ENCODE measurements around the gene CIAO3. TPM values are rescaled to one million over a fixed set of nuclear protein-coding genes. Genes with fewer than 3 reads are reported as not detected.
A peak's percentile ranks its signal among the peaks of the same experiment; 100 is the strongest.

Gene CIAO3
- total RNA-seq, 1 donor from 2014 or later: 33.2 TPM

- H3K36me3 ChIP-seq (ENCODE audit: control insufficient read depth, insufficient read depth, low read length): peaks cover 6% of the 10 kb centered on the region
- TF ChIP-seq CTCF (IDR thresholded peaks at IDR 0.05; ENCODE audit: insufficient read depth, low read length, severe bottlenecking): no peak
- peak overlapping the region; percentile 72 for H3K4me3 ChIP-seq (ENCODE audit: low read depth, low read length)
- no peak for DNase-seq (ENCODE audit: low read depth)
- FAIRE-seq: no peak
- no peaks in the 10 kb centered on the region for H3K27me3 ChIP-seq (ENCODE audit: control insufficient read depth, insufficient read depth, low read length)
Observed at GRCh38 chr16:727291-727977, 13.4 kb downstream of the CIAO3 start.

DNA sequence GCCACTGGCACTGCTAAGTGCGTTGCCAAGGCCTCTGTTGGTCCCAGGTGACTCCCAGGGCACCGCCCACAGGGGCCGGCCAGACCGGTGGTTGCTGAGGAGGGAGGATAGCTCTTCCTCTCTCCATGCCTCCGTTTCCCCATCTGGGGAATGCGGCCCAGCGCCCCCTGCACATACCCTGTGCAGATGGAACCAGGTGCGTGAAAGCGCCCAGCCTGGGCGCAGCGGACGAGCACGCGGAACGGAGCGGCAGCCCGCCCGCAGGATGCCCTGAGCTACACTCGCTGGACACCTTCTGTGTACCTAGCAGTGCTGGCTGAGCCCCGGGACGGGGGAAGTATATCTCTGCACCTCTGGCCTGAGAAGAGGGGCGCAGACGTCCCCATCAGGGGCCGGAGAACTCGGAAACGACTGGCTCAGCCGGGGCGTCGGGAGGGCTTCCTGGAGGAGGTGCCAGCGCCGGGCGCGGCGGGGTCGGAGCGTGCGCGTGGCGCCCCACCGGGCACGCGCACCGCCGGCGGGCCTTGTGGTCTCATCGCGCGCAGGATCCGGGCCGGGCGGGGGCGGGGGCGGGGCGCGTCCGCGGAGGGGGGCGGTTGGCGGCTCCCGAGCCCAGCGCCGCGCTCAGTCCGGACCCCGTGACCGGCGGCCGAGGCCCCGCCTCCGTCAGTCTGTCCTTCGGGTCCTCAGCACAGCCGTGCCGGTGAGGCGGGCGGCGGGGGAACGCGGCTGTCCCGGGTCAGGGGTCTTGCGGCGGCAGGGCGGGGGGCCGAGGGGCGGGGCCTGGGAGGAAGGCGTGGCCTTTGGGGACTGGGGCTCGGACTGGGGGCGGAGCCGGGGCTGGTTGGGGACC lies 14.1 kb downstream of the CIAO3 start, which contains the start of the genes CCDC78 and HAGHL:
TSS of gene CCDC78 (minus strand) at position 6 of the 853 bp plus-strand sequence. CDS start 76 bp downstream, outside the sequence.
TSS of gene HAGHL (plus strand) at position 669 of the 853 bp plus-strand sequence. CDS start 404 bp downstream, outside the sequence.
- no peaks in the 10 kb centered on the region for H3K27me3 ChIP-seq (ENCODE audit: control insufficient read depth, insufficient read depth, low read length)
- peaks cover 4% of the 10 kb centered on the region for H3K36me3 ChIP-seq (ENCODE audit: control insufficient read depth, insufficient read depth, low read length)
- FAIRE-seq (no peak), DNase-seq (ENCODE audit: low read depth) (no peak)
- no peak for TF ChIP-seq CTCF (IDR thresholded peaks at IDR 0.05; ENCODE audit: insufficient read depth, low read length, severe bottlenecking)
- H3K4me3 ChIP-seq (ENCODE audit: low read depth, low read length): peak within 1 kb of the TSS; percentile 72

- H3K4me3 ChIP-seq (ENCODE audit: low read depth, low read length): no peak overlapping the region
- H3K36me3 ChIP-seq (ENCODE audit: control insufficient read depth, insufficient read depth, low read length): peaks cover 2% of the 10 kb centered on the region
- TF ChIP-seq CTCF (IDR thresholded peaks at IDR 0.05; ENCODE audit: insufficient read depth, low read length, severe bottlenecking): no peak
- DNase-seq (ENCODE audit: low read depth) (no peak), FAIRE-seq (no peak)
- no peaks in the 10 kb centered on the region for H3K27me3 ChIP-seq (ENCODE audit: control insufficient read depth, insufficient read depth, low read length)
Observed at GRCh38 chr16:726188-726437, 14.7 kb downstream of the CIAO3 start.

GRCh38 chr16:725463-726187 lies 15.2 kb downstream of the CIAO3 start:
- Histone ChIP-seq H3K36me3 (ENCODE audit: control insufficient read depth, insufficient read depth, low read length) (peaks cover 2% of the 10 kb centered on the region), H3K4me3 (ENCODE audit: low read depth, low read length) (no peak overlapping the region), H3K27me3 (ENCODE audit: control insufficient read depth, insufficient read depth, low read length) (no peaks in the 10 kb centered on the region)
- DNase-seq (ENCODE audit: low read depth) (no peak), FAIRE-seq (no peak)
- TF ChIP-seq CTCF (IDR thresholded peaks at IDR 0.05; ENCODE audit: insufficient read depth, low read length, severe bottlenecking): no peak

DNA sequence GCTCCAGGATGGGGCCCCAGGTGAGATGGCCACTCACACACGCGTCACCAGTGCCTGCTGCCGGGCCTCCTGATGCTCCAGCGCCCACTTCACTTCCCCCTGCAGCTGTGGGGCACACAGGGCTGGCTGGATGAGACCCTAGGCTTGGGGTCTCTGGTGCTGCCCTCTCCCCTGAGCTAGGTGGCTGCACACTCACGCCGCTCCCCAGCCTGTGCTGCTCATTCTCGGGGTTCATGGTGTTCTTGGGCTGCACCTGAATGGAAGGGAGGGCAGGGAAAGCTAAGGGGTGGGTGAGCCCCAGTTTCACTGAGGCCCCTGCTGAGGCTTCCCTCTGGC lies 15.8 kb downstream of the CIAO3 start:
- no peak for TF ChIP-seq CTCF (IDR thresholded peaks at IDR 0.05; ENCODE audit: insufficient read depth, low read length, severe bottlenecking)
- DNase-seq (ENCODE audit: low read depth) (no peak), FAIRE-seq (no peak)
- Histone ChIP-seq H3K4me3 (ENCODE audit: low read depth, low read length) (no peak overlapping the region), H3K27me3 (ENCODE audit: control insufficient read depth, insufficient read depth, low read length) (no peaks in the 10 kb centered on the region), H3K36me3 (ENCODE audit: control insufficient read depth, insufficient read depth, low read length) (peaks cover 2% of the 10 kb centered on the region)

Measured in bronchial epithelial cell (primary cell).